ENCODE results near the gene MEGF11.

DNA sequence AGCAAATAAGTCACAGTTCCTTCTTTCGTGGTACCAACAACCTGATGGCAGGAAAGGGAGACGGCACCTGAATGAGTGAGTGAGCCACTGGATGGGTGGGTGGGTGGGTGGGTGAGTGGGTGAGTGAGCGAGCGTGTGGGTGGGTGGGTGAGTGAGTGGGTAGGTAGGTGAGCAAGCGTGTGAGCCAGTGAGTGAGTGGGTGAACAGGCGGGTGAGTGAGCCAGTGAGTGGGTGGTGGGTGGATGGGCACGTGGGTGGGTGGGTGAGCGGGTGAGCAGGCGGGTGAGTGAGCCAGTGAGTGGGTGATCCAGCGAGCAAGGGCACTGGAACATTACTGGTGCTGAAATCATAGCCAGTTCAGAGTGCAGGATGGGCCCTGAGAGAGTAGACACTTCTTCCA is 152.8 kb downstream of the MEGF11 start:
- TF ChIP-seq POLR2AphosphoS5 (IDR thresholded peaks at IDR 0.05): no peak
- TF ChIP-seq, protein P1, sequence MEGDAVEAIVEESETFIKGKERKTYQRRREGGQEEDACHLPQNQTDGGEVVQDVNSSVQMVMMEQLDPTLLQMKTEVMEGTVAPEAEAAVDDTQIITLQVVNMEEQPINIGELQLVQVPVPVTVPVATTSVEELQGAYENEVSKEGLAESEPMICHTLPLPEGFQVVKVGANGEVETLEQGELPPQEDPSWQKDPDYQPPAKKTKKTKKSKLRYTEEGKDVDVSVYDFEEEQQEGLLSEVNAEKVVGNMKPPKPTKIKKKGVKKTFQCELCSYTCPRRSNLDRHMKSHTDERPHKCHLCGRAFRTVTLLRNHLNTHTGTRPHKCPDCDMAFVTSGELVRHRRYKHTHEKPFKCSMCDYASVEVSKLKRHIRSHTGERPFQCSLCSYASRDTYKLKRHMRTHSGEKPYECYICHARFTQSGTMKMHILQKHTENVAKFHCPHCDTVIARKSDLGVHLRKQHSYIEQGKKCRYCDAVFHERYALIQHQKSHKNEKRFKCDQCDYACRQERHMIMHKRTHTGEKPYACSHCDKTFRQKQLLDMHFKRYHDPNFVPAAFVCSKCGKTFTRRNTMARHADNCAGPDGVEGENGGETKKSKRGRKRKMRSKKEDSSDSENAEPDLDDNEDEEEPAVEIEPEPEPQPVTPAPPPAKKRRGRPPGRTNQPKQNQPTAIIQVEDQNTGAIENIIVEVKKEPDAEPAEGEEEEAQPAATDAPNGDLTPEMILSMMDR (IDR thresholded peaks at IDR 0.05): no peak

All from breast epithelium (tissue), 3 donors.